ENCODE measurements around the gene DENND1A. TPM values are rescaled to one million over a fixed set of nuclear protein-coding genes. Genes with fewer than 3 reads are reported as not detected.

DENND1A gene
- total and polyA plus RNA-seq, 4 donors, result 7.9 to 22.0 (median 13.9) TPM

GRCh38 chr9:123556464-123557435 lies 373.2 kb downstream of the DENND1A start:
- no peak for TF ChIP-seq JUND (IDR thresholded peaks at IDR 0.05)
- no peak for TF ChIP-seq SP1 (IDR thresholded peaks at IDR 0.05)
- no peak for TF ChIP-seq FOXA2 (IDR thresholded peaks at IDR 0.05)
- no peak for TF ChIP-seq GABPA (IDR thresholded peaks at IDR 0.05 in 1 of 2, conservative IDR thresholded peaks at IDR 0.05 in 1 of 2)
- TF ChIP-seq ATF3 (IDR thresholded peaks at IDR 0.05), result no peak
- no peak for TF ChIP-seq HNF4A (conservative IDR thresholded peaks at IDR 0.05)
- no peak for TF ChIP-seq YY1 (IDR thresholded peaks at IDR 0.05)
- TF ChIP-seq EGR1 (IDR thresholded peaks at IDR 0.05; ENCODE audit: low read depth in 2 of 2), result no peak
- no peak for TF ChIP-seq REST (IDR thresholded peaks at IDR 0.05)
- TF ChIP-seq CTCF (IDR thresholded peaks at IDR 0.05; ENCODE audit: low read depth, low read length, missing input control), result no peak
- no peak for TF ChIP-seq TAF1 (conservative IDR thresholded peaks at IDR 0.05)
- no peak for TF ChIP-seq NR2F2 (IDR thresholded peaks at IDR 0.05)
- no peak for TF ChIP-seq HNF4G (IDR thresholded peaks at IDR 0.05)
- no peak for TF ChIP-seq FOXA1 (IDR thresholded peaks at IDR 0.05)
- TF ChIP-seq MAX (IDR thresholded peaks at IDR 0.05), result no peak
- TF ChIP-seq RXRA (IDR thresholded peaks at IDR 0.05), result no peak
- TF ChIP-seq RAD21 (IDR thresholded peaks at IDR 0.05), result no peak
- H3K9ac ChIP-seq (ENCODE audit: low read depth in 1 of 2, low read length in 2 of 2), result no peak overlapping the region
- H3K36me3 ChIP-seq (ENCODE audit: control insufficient read depth in 4 of 4, insufficient read depth in 3 of 4, low read depth in 1 of 4, low read length in 3 of 4), result peaks cover 5 to 16% (median 14%) of the 10 kb centered on the region in 4 donors
- H3K27me3 ChIP-seq (ENCODE audit: control insufficient read depth in 4 of 4, insufficient read depth in 4 of 4, low read length in 3 of 4), result no peaks in the 10 kb centered on the region
- no peak overlapping the region for H3K4me3 ChIP-seq (ENCODE audit: low read depth in 1 of 3, low read length in 3 of 3)
- DNase-seq (ENCODE audit: low spot score), result no peak
- no peaks in the 10 kb centered on the region for H3K4me1 ChIP-seq (ENCODE audit: control insufficient read depth in 4 of 4, insufficient read depth in 4 of 4, low read length in 3 of 4)
- WGBS, result 94% methylated on average over 22 of the region's 22 CpGs
- H3K27ac ChIP-seq (ENCODE audit: low read depth in 1 of 2, low read length in 2 of 2), result no peak overlapping the region
- no peaks in the 10 kb centered on the region for H3K9me3 ChIP-seq (ENCODE audit: control insufficient read depth in 4 of 4, low read length in 3 of 4)

- Histone ChIP-seq H3K27ac (ENCODE audit: low read depth in 1 of 2, low read length in 2 of 2) (no peak overlapping the region), H3K27me3 (ENCODE audit: control insufficient read depth in 4 of 4, insufficient read depth in 4 of 4, low read length in 3 of 4) (no peaks in the 10 kb centered on the region), H3K9me3 (ENCODE audit: control insufficient read depth in 4 of 4, low read length in 3 of 4) (no peaks in the 10 kb centered on the region), H3K4me1 (ENCODE audit: control insufficient read depth in 4 of 4, insufficient read depth in 4 of 4, low read length in 3 of 4) (no peaks in the 10 kb centered on the region), H3K36me3 (ENCODE audit: control insufficient read depth in 4 of 4, insufficient read depth in 3 of 4, low read depth in 1 of 4, low read length in 3 of 4) (peaks cover 5 to 16% (median 14%) of the 10 kb centered on the region in 4 donors), H3K4me3 (ENCODE audit: low read depth in 1 of 3, low read length in 3 of 3) (no peak overlapping the region), H3K9ac (ENCODE audit: low read depth in 1 of 2, low read length in 2 of 2) (no peak overlapping the region)
- TF ChIP-seq ATF3 (IDR thresholded peaks at IDR 0.05) (no peak), HNF4A (conservative IDR thresholded peaks at IDR 0.05) (no peak), SP1 (IDR thresholded peaks at IDR 0.05) (no peak), YY1 (IDR thresholded peaks at IDR 0.05) (no peak), TAF1 (conservative IDR thresholded peaks at IDR 0.05) (no peak)
- no peak for DNase-seq (ENCODE audit: low spot score)
- 93% methylated on average over 3 of the region's 3 CpGs for WGBS
These were observed 374.3 kb downstream of the DENND1A start for GRCh38 chr9:123555646-123556045.
